ENCODE results near the gene MGMT. TPM values are rescaled to one million over a fixed set of nuclear protein-coding genes. Genes with fewer than 3 reads are reported as not detected.

Gene MGMT
- total and polyA plus RNA-seq, 2 donors from 2014 or later, result 25.9 to 70.0 TPM

DNA sequence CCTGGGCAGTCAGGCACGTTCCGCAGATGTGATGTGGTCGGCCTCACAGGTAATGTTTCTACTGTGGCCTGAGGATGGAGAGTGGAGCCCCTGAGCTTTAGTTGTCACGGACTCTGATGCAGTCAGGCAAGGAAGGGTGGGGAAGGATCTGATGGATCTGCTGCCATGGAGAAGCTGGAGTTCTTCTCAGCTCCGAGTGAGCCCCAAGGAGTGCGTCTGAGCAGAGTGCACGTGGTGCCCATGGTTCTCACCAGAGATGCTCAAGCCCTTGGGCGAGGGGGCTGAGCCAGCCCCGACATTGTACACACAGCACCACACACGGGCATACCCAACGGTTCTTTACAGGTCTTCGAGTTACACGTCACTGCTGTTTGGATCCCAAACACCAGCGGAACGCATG, 304.5 kb downstream of the MGMT start:
- FAIRE-seq, result no peak

GRCh38 chr10:129771991-129772431, 305.0 kb downstream of the MGMT start:
- no peak overlapping the region for H3K4me3 ChIP-seq (ENCODE audit: low read length in 3 of 3)
- intact Hi-C loops (cut with DNase I), result no loop called here
- peaks cover 0 to 4% (median 0%) of the 10 kb centered on the region in 3 donors for H3K36me3 ChIP-seq (ENCODE audit: control insufficient read depth in 2 of 3, insufficient read depth in 3 of 3, low read length in 3 of 3)
- no peaks in the 10 kb centered on the region for H3K27me3 ChIP-seq (ENCODE audit: control insufficient read depth, insufficient read depth, low read length)
- TF ChIP-seq CTCF (IDR thresholded peaks at IDR 0.05; ENCODE audit: borderline replicate concordance, extremely low read depth, insufficient read depth), result no peak
- no peaks in the 10 kb centered on the region for H3K4me1 ChIP-seq (ENCODE audit: control insufficient read depth in 2 of 3, insufficient read depth in 2 of 3, low read depth in 1 of 3, low read length in 3 of 3)
- FAIRE-seq (no peak), DNase-seq (peak in 1 of 5 donors; percentile 46)
- H3K9ac ChIP-seq (ENCODE audit: low read length in 3 of 3), result no peak overlapping the region
- no peaks in the 10 kb centered on the region for H3K9me3 ChIP-seq (ENCODE audit: control insufficient read depth in 2 of 3, insufficient read depth in 1 of 3, low read length in 3 of 3)
- H3K27ac ChIP-seq (ENCODE audit: low read depth in 2 of 2, low read length in 2 of 2), result no peak overlapping the region

More for the DNA sequence above, 304.5 kb downstream of the MGMT start:
- Histone ChIP-seq H3K4me3 (ENCODE audit: low read length in 3 of 3) (no peak overlapping the region), H3K9me3 (ENCODE audit: control insufficient read depth in 2 of 3, insufficient read depth in 1 of 3, low read length in 3 of 3) (no peaks in the 10 kb centered on the region), H3K27me3 (ENCODE audit: control insufficient read depth, insufficient read depth, low read length) (no peaks in the 10 kb centered on the region), H3K9ac (ENCODE audit: low read length in 3 of 3) (no peak overlapping the region), H3K4me1 (ENCODE audit: control insufficient read depth in 2 of 3, insufficient read depth in 2 of 3, low read depth in 1 of 3, low read length in 3 of 3) (no peaks in the 10 kb centered on the region), H3K36me3 (ENCODE audit: control insufficient read depth in 2 of 3, insufficient read depth in 3 of 3, low read length in 3 of 3) (peaks cover 0 to 4% (median 0%) of the 10 kb centered on the region in 3 donors), H3K27ac (ENCODE audit: low read depth in 2 of 2, low read length in 2 of 2) (no peak overlapping the region)
- intact Hi-C loops (cut with DNase I), result no loop called here
- no peak for TF ChIP-seq CTCF (IDR thresholded peaks at IDR 0.05; ENCODE audit: borderline replicate concordance, extremely low read depth, insufficient read depth)
- DNase-seq, result peak in 1 of 5 donors; percentile 34

GRCh38 chr10:129772468-129773358, 305.7 kb downstream of the MGMT start:
- intact Hi-C loops (cut with DNase I), result no loop called here
- Histone ChIP-seq H3K27ac (ENCODE audit: low read depth in 2 of 2, low read length in 2 of 2) (no peak overlapping the region), H3K4me3 (ENCODE audit: low read length in 3 of 3) (no peak overlapping the region), H3K9me3 (ENCODE audit: control insufficient read depth in 2 of 3, insufficient read depth in 1 of 3, low read length in 3 of 3) (no peaks in the 10 kb centered on the region), H3K9ac (ENCODE audit: low read length in 3 of 3) (no peak overlapping the region), H3K27me3 (ENCODE audit: control insufficient read depth, insufficient read depth, low read length) (no peaks in the 10 kb centered on the region), H3K36me3 (ENCODE audit: control insufficient read depth in 2 of 3, insufficient read depth in 3 of 3, low read length in 3 of 3) (no peaks in the 10 kb centered on the region), H3K4me1 (ENCODE audit: control insufficient read depth in 2 of 3, insufficient read depth in 2 of 3, low read depth in 1 of 3, low read length in 3 of 3) (no peaks in the 10 kb centered on the region)
- DNase-seq (peak in 2 of 5 donors; percentile 5 to 48), FAIRE-seq (no peak)
- no peak for TF ChIP-seq CTCF (IDR thresholded peaks at IDR 0.05; ENCODE audit: borderline replicate concordance, extremely low read depth, insufficient read depth)
